ENCODE results near the gene GDI2.
"Not testable (repeated sequence)": the region's sequence is repeated elsewhere in the genome, so short reads cannot be mapped to it uniquely, and the experiment has no call there.

The GDI2 gene

GRCh38 chr10:5813341-5814109 lies at the start of gene GDI2:
Gene GDI2, minus strand, starts transcription at chr10:5813434. Its CDS starts 176 bp downstream, at chr10:5813258.
- peak; percentile 96 for DNase-seq

- no peak for DNase-seq
These were observed 49.2 kb upstream of the GDI2 start for GRCh38 chr10:5862360-5862961.

DNA sequence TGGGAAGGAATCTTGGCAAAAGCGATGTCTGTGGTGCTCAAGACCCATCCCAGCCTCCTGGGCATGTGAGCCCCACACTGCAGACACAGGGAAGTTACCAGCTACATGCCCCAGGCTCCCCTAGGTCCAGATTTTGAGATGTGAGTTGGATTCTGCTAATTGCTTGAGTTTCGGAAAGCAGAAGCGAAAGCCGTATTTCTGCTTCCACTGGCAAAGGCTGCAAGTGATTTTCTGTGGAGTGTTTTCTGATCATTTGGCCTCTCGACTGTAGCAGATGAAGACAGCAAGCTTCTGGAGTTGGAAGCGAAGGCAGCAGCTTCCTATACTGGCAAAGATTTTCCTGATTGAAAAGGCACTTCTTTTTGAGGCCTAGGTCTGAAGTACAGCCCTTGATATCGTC lies 46.8 kb upstream of the GDI2 start:
- DNase-seq: no peak

DNA sequence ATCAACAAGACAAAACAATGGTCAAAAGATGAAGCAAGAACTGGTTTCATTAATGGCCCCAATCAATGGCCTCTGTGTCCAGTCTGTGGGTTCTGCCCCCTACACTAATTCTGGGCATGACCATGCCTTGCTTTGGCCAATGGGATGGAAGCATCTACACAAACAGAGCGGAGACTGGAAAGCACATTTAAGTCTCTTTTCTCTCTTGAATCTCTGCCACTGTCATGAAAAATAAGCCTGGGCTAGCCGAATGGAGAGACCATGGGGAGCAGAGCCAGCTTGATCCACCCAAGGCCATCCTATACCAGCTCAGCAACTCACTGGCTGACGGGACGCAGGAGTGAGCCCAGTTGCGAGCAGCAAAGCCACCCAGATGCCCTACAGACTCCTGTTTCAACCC lies 45.6 kb upstream of the GDI2 start:
- no peak for DNase-seq

DNA sequence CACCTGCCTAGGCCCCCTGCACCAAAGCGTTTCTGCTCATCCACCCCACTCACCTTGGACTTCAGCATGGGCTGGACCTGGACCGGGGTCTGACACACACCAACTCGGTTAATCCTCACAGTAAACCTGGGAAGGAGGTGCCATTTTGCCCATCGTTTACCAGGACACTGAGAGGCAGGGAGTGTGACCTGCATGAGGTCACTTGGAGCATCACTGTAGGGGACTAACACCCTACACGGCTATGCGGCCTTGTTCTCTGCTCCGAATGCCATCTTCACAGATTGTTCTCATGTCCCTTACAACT lies 43.4 kb upstream of the GDI2 start:
- no peak for DNase-seq

DNA sequence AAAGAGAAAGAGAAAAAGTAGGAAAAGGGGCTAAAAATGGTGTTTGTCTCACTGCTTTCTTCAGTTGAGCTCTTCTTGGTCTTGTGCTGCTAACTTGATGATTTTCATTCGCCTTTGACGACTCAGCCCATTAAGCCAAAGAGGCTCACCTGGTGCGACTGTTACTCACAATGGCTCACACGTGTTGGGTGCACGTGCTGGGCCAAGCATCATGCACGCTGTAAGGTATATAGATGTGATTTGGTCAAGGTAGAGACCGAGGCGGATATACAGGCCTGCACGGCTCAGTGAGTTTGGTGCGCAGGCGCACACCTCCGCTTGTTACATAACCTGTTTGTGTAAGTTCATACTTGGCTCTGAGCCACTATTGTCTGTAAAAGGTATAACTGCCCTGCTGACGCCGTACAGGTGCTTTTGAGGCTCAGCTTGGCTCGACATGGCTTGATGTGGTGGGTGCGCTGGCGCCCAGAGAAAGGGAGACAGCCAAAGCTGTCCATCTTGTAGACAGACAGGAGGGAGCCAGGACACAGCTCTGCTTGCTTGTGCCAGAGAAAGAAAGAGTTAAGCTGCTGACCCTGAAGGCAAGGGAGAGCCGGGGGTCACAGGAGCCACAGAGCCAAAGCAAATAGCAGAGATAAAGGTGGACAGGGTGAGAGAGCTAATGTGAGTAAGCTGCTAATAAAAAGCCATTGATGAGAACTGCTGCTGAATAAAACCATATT lies 42.9 kb upstream of the GDI2 start:
- no peak for DNase-seq

DNA sequence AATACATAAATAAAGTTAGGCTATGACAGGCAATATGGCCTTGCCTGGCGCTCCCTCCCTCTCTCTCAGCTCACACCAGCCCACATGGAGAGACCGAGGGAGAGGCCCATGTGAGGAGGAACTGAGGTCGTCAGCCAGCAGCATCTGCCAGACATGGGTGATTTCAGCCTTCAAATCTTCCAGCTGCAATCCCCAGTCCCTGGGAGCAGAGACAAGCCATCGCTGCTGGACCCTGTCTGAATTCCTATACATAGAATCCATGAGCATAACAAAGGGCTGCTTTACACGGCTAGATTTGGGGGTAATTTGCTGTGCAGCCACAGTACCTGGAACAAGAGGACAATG lies 40.9 kb upstream of the GDI2 start:
- no peak for DNase-seq

DNA sequence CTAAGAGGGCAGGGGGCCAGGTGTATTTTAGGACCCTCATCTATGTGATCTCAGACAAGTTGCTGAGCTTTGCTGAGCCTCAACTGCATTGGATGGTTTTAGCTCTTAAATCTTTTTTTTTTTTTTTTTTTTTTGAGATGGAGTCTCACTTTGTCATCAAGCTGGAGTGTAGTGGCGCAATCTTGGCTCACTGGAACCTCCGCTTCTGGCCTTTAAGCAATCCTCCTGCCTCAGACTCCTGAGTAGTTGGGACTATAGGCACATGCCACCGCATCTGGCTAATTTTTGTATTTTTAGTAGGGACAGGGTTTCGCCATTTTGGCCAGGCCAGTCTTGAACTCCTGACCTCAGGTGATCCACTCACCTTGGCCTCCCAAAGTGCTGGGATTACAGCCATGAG lies 33.4 kb upstream of the GDI2 start:
- DNase-seq: not testable (repeated sequence)

- DNase-seq: no peak
These were observed 31.3 kb upstream of the GDI2 start for GRCh38 chr10:5844345-5845055.

DNA sequence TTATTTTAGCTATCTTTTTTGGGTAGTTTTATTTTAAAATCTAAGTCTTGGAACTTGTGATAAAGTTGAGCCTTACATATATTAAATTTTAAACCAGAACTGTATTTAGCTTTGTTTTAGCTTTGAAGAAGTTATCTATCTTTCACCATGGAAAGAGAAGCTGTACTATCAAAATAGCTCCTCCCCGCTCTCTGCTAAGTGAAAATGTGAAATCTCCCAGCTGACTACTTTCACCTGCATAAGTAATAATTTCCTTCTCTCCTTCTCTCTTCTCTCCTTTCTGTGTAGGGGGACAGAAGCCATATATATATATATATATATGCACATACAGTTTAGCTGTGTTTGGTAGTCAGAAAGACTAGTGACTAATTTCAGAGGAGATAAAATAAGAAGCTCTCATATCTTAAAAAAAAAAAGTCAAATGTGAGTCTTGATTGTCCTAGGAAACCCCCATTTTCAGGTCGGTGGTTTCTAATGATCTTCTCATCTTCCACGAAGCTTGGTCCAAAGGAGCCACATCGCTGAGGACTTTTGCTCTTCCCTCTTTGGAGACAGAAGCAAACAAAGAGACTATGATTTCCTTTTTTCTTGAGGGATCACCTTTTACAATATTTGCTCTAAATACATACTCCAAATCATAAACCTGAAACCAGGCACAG lies 30.6 kb upstream of the GDI2 start:
- no peak for DNase-seq

- no peak for DNase-seq
These were observed 28.7 kb upstream of the GDI2 start for GRCh38 chr10:5841965-5842364.

DNA sequence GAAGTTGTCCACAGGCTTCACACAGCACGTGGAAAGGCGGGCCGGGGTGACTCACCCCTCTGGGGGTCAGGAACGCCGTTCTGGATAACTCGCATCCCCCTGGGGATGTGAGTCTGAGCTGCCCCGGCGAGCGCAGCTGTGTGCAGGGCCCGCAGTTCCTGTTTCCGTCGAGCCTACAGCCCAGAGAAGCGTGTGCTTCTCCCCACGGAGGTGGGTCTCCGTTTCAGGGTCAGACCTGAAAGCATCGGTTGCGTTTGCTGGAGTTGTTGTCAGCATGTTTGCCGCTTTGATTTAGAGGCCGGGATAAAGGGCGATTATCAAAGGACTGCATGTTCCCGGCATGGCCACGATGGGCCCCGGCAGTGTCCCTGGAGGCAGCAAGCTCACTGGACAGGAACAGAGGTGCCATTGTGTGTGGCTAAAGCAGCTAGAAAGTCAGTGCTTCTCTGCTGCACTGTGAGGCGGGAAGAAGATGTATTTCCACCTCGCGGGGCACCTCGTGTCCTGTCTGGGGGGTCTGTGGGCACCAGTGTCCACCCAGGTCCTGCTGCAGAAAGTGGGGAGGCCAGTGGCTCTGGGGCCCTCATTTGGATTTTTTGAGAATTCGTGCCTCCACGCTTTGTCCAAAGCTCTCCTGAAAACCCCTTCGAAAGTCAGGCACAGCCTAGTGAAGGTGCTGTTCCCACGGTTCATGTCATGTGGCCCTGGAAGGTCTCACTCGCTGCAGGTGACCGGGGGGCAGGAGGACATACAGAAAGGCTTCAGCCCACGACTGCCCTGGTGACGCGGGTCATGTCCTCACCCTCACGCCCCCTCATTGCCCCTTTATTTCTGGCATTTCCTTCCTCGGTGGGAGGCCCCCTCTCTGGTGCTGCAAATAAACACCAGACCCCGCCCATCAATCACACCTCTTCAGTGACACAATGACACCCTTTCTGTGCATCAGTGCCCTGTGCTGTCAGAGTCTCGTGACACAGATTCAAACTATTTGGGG lies 27.4 kb upstream of the GDI2 start:
- no peak for DNase-seq

- DNase-seq: not testable (repeated sequence)
These were observed 22.9 kb upstream of the GDI2 start for GRCh38 chr10:5836181-5836580.

- DNase-seq: no peak
These were observed 22.3 kb upstream of the GDI2 start for GRCh38 chr10:5835446-5836095.

DNA sequence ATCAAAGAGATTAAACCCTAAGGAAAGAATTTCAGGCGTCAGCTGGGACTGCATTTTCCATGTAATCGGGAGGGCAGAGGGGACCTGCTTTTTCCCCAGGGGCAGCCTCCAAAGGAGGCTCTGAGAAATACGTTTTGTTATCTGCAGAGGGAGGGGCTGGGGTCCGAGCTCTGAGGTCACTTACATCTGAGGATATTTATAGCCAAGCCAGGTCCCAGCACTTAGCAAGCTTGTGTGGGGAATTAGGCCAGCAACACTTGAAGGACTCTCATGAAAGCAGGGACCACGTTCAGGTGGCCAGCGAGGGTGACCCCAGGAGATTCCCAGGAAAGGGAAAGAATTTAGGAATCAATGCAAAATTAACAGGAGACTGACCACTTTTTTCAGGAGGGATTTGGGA lies 20.6 kb upstream of the GDI2 start:
- DNase-seq: no peak

DNA sequence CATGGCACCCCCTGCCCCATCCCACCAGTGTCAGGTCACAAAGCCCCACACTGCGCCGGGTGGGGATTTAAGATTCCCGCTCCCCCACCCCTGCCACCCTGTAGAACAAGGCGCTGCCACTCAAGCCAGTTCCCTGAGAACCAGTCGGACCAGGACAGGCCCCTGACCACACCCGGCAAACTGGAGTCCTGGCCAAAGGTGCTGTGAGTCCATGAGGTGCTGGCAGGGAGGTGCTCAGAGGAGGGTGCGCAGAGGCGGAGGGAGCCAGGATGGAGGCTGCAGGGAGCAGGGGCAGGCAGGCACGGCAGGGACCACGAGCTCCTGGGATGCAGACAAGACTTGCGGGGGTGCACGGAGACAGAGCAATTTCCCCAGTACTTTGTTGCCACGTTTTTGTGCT lies 19.7 kb upstream of the GDI2 start:
- DNase-seq: no peak

DNA sequence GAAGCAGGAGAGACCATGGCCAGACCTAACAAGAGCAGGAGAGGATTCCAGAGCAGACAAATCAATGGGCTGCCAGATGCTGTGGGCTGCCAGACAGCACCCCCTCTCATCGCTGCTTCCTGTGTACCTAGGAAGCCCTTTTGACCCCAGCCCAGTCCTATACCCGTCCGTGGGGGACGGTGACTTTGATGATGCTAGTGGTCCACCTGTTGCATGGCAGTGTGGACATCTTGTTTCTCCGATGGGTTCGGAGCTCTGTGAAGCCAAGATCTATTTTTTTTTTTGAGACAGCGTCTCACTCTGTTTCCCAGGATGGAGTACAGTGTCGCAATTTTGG lies 18.2 kb upstream of the GDI2 start:
- no peak for DNase-seq

DNA sequence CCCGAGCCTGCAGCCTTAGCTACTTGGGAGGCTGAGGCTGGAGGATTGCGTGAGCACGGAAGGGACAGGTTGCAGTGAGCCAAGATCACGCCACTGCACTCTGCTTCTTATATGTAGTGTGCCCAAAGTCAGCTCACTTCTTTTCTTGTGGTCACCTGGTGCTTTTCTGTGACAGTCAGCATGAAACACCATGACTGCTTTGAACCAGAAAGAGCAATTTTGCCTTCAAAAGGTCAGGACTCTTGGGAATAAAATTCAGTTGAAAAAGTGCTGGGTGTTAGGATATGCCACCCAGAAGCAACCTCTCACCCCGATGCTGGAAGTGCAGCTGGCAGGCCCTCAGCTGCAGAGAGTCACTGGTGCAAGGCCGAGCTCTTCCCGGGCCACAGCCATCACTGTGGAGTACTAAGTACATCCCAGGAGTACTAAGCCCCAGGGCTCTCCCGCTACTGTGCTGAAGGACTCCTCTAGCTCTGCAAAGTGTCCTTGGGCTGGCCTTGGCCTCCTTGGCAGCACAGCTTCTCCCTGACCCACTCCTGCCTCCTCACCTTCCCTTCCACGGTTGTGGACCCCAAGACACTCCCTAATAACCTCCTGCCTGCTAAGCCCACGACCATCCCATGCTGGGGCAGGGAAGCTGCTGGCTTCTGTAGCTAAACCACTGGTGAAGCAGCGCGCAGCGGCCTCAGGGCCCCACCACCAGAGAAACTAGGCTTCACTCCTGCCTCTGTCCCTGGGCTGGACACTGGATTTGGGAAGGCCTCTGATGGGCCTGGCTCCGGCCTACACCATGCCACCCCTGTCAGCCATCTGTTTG lies 17.6 kb upstream of the GDI2 start:
- no peak for DNase-seq

DNA sequence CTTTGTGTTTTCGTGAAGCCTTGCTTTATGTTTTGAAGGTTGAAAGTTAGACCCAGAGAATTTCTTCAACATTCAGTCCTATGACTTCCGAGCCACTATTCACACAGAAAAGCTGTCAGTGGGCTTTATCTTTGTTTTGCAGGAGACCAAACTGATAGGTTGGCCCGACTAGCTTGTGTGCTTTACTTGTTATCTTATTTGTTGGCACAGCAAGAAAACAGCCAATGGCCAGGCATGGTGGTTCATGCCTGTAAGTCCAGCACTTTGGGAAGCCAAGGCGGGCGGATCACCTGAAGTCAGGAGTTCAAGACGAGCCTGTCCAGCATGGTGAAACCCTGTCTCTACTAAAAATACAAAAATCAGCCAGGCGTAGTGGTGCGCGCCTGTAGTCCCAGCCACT lies 16.0 kb upstream of the GDI2 start:
- DNase-seq: no peak

GRCh38 chr10:5828725-5829124 lies 15.5 kb upstream of the GDI2 start:
- no peak for DNase-seq

- no peak for DNase-seq
These were observed 14.6 kb upstream of the GDI2 start for GRCh38 chr10:5827841-5828240.

All from stimulated activated CD4-positive, alpha-beta T cell treated with anti-CD3 and anti-CD28 coated beads, Interleukin-2, amount 100 ng/mL, for 24 hours (primary cell).